ENCODE results near the gene RPL12.
A peak's percentile ranks its signal among the peaks of the same experiment; 100 is the strongest.

Gene RPL12

DNA sequence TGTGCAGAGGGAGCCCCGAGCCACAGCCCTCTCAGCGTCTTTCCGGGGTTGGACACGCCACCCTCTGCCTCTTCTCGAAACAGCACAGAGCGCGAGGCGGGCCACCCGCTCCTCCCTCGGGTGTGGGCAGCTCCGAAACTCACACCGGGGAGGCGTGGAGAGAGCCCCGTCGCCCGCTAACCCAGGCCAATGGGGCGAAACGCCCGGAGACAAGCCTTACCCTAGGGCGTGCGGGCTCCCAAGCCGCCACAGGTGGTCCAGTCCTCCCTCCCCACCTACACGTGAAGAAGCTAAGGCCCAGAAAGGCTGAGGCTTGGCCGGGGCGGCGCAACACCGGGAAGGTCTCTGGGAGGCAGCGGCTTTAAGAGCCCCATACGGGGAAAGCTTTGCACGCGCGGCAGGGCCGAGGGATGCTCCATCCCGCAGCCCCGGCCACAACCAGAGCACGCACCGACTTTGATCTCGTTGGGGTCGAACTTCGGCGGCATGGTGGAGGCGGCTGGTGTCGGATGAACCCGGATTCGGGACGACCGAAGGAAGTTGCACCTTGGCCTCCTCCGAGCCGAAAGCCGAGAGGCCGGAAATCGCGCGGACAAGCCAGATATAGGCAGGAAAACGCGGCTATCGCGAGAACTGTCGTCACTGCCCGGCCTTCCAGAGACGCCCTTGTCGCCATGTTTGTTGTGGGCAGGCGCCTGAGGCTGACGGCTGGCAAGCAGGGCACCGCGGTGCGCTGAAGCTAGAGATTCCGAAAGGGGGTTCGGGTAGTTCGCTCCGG, at the start of gene RPL12, which contains the start of gene LRSAM1:
RPL12 (minus strand) TSS at position 577 of the 778 bp plus-strand sequence; CDS start at position 488, 89 bp downstream.
LRSAM1 (plus strand) TSS at position 681 of the 778 bp plus-strand sequence. CDS start 3,018 bp downstream, outside the sequence.
- DNase-seq = peak; percentile 87

GRCh38 chr9:127500862-127501261, 49.7 kb upstream of the RPL12 start:
- no peak for DNase-seq

- no peak for DNase-seq
Measured at GRCh38 chr9:127500399-127500798, 49.2 kb upstream of the RPL12 start.

DNA sequence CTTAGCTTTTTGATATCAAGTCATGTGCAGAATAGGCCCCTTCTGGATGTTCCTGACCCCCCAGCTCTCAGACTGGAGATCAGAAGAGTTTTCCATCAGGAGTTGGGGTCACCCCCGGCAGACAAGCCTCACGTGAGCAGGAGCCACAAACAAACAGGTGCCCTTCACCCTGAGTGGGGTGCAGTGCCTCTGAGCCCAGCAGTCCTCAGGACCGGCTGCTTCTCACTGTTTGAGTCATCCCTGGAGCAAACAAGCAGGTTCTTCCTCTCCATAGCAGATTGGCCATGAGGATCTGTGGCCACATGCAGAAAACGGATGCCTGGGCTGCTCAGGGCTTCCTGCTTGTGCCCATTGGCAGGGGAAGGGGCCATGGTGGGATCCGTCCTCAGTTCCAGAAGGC, 47.1 kb upstream of the RPL12 start:
- DNase-seq = no peak

DNA sequence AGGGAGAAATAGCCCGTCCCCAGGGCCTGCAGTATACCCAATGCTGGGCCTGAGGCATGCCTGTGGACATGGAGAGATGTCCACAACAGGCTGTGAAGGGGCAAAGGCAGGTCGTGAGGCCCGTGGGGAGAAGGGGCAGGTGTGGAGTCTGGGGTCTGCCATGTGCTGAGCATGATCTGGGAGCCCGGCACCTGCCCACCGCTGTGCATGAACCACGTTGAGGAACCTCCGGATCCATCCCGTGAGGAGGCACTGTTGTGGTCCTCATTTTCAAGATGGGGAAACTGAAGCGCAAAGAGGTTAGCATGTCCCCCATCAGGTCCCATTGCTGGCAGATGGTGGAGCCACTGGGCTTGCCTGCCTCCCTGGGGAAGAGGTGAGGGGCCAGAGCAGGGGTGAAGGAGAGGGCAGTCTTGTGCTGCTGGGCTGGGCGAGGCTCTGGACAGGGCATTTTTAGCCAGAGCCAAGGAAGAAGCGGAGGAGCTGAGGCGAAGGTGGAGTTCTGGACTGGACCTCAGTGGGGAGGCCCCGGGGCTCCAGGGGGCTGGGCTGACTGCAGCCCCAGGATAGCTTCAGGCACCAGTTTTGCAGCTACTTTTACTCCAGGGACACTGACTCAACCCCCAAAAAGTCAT, 46.6 kb upstream of the RPL12 start:
- DNase-seq = no peak

GRCh38 chr9:127496974-127497373, 45.8 kb upstream of the RPL12 start:
- DNase-seq = no peak

GRCh38 chr9:127495884-127496555, 44.8 kb upstream of the RPL12 start:
- DNase-seq = no peak

DNA sequence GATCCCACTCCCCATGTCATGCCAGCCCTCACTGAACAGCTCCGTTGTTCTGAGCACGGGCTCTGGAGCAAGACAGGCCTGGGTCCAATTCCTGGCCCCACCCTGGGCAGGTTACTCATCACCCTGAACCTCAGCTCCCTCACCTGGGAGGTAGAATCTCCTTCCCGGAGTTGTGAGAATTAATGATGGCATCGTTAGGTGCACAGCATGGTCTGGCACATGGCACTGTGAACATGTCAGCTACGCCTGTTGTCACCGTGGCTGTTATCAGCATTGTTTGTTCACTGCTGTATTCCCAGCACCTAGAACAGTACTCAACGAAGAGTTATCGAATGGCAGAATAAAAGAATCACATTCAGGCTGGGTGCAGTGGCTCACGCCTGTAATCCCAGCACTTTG, 43.1 kb upstream of the RPL12 start:
- no peak for DNase-seq

DNA sequence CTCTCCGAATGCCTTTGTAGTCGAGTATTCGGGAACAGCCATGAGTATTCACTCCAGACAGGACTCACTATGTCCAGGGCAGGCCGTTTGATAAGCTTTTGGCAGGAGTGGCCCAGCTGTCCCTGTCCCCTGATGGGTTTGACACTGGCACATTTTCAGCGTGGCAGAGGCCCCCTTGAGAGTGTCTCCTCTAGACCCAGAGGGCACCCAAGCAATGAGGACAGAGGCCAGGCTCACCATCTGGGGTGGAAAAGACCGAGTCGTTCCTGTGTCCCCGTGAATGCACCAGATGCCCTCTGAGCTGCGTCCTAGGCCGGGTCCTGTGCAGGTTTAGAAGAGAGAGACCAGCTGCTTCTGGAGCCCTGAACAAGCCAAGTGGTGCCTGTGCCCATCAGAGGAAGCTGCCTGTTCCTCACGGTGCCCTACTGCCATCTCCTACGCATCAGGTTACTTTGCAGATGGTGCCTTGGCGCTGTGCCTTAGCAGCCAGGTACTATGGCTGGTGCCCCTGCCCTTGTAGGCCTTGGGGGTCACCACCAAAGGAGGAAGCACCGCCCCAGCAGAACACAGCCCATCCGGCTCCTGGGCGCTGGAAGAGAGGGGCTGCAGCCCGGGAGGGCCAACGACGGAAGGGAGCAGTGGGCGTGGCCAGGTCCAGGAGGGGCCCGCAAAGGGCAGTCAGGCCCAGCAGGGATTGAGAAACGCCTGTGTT, 42.5 kb upstream of the RPL12 start:
- DNase-seq = no peak

DNA sequence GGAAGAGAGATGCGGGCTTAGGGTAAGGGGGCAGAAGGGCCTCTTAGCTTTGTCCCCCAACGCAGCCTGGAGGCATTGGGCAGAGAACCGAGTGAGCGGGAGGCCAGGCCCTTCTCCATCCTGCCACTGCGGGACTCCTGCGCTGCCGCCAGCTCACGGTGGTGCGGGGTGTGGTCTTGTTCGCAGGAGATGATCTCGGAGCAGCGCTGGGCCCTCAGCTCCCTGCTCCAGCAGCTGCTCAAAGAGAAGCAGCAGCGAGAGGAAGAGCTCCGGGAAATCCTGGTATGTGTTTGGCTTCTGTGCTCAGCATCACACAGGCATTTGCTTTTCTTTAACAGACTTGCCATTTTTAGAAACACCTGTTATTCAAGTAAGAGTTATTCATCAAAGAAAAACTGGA, 41.4 kb upstream of the RPL12 start:
- no peak for DNase-seq

GRCh38 chr9:127491516-127491915, 40.3 kb upstream of the RPL12 start:
- no peak for DNase-seq

GRCh38 chr9:127490535-127491230, 39.5 kb upstream of the RPL12 start:
- DNase-seq = no peak

DNA sequence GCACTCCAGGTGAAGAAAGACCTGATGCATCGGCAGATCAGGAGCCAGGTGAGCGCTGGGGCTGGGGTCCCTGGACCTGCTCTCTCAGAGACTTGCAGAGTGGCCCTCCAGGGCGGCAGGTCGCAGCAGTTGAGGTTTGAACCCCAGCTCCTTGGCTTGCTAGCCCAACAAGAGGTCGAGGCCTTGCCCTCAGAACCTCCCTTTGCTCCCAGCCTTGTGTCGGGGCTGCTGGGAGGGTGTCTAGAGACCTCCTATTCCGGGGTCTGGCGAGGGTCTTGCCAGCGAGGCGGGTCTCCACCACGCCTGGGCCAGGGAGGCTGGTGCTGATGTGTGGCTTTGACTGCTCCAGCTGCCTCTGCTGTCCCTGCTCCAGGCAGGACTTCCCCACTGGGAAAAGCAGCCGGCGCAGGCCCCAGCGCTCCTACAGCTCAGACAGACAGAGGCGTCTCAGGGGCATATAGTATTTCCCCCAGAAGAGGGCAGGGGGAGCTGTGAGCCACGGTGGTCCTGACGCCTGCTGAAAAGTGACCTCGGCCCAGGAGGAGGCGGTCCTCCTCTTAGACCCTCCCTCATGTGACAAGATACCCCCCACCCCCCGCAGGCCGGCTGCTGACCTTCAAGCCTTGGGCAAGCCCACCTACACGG, 38.4 kb upstream of the RPL12 start:
- no peak for DNase-seq

DNA sequence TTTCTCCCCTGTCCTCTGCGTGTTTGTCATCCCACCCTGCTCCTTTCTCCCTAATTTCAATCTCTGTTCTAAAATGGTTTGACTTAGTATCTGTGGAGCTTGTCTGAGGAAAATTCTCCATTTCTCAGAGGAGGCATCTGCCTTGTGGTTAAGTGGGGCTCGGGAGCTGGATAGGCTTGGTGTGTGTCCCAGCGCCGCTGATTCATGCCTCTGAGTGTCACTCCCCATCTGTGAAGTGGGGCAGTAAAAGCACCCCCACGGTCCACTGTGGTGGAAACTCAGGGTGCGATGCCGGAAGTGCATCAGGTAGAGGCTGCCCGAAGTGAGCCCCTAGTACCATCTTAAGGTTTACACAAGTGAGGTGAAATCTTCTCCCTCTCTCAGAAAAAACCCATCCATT, 37.7 kb upstream of the RPL12 start:
- DNase-seq = no peak

GRCh38 chr9:127485995-127486394, 34.8 kb upstream of the RPL12 start:
- no peak for DNase-seq

DNA sequence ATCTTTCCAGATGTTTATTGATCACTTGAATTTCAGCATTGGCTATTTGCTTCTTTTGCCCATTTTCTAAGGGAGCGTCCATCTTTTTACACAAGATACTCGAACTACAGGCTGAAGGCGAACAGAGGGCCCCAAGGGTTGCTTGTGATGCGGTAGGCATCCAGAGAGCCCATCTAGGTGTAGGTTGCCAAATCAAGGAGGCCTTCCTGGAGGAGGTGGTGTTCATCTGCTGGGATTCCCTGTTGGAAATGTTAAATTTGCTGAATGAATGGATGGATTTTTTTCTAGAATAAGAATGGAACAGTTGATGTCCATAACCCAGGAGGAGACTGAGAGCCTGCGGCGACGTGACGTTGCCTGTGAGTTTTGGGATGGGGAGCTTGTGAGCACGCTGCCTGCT, 31.5 kb upstream of the RPL12 start:
- no peak for DNase-seq

GRCh38 chr9:127479507-127480081, 28.4 kb upstream of the RPL12 start:
- DNase-seq = no peak

GRCh38 chr9:127474592-127474991, 23.4 kb upstream of the RPL12 start:
- DNase-seq = no peak

DNA sequence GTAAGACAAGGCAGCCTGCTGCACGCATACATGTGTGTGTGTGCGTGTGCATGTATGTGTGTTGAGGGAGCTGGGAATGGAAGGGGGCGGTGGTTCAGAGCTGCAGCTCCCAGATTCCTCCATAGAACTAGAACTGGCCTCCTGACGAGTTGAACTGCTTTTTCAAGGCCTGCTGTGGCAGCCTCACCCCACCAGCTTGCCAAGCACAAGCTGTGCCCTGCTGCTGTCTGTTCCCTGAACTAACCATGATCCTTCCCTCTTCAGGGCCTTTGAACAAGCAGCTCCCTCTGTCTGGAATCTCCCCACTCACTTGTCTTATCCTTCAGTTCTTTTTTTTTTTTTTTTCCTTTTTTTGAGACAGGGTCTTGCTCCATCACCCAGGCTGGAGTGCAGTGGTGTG, 22.7 kb upstream of the RPL12 start:
- no peak for DNase-seq

DNA sequence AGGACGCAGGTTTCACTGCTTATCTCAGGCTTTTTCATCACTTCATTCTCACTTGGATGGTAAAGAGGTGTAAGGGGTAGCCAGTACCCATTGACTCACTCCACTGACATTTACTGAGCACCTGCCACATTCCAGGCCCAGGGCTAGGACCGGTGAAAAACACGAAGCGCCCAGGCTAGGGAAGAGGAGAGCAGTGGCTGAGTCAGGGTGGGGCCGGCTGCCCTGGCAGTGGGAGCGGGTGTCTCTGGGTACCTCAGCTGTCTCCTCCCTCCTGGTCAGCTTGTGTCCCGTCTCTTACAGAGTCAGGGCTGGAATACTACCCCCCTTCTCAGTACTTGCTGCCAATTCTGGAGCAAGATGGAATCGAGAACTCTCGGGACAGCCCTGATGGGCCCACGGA, 22.3 kb upstream of the RPL12 start:
- no peak for DNase-seq

- no peak for DNase-seq
Measured at GRCh38 chr9:127470662-127471061, 19.5 kb upstream of the RPL12 start.

DNA sequence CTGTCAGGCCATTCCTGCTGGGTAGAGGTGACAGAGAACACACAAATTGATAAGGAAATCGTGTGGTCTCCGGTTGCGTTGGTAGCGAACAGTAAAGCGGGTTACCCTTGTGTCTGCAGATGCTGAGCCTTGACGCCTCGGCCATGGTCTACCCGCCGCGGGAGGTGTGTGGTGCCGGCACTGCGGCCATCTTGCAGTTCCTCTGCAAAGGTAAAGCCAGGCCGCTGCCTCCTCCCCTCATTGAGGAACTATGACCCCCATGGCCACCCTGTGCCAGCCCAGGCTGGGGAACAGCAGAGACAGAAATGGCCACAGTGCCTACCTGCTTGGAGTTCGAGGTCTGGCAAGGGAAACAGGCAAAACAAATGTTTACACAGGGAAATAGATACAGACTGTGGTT, 16.4 kb upstream of the RPL12 start:
- DNase-seq = no peak
